Tibial artery (tissue), 4 donors: Measurements from ENCODE around the gene MCF2L.

ENCODE experiments used
- DNase-seq, 2 donors: peaks; one replicate each; pipeline ENCODE4 v3.0.0-alpha.2; 2019
- H3K27ac ChIP-seq, 2 donors: fragments of 200-600 bp; sonication (generic) in 1 of 2; 1 replicate in 1 of 2; 2 replicates in 1 of 2; pipeline ENCODE4 v1.5.1; 2018 to 2019; ENCODE audit warnings: mild to moderate bottlenecking in 1 of 2
- H3K27me3 ChIP-seq, 2 donors: fragments of 200-600 bp; sonication (generic) in 1 of 2; one replicate each; pipeline versions ENCODE4 v1.5.1 to v1.6.0; 2016 to 2019
- H3K36me3 ChIP-seq, 3 donors: fragments of 200-600 bp; sonication (generic) in 2 of 3; one replicate each; pipeline ENCODE4 v1.5.1; 2016 to 2019; ENCODE audit warnings: mild to moderate bottlenecking in 2 of 3
- H3K4me1 ChIP-seq, 4 donors: fragments of 200-600 bp; sonication (generic) in 2 of 4; 1 replicate in 3 of 4; 2 replicates in 1 of 4; pipeline ENCODE4 v1.5.1; 2016 to 2019
- H3K4me3 ChIP-seq, 2 donors: fragments of 200-600 bp; sonication (generic) in 1 of 2; 1 replicate in 1 of 2; 2 replicates in 1 of 2; pipeline ENCODE4 v1.5.1; 2018 to 2019; ENCODE audit warnings: mild to moderate bottlenecking in 2 of 2
- H3K9me3 ChIP-seq, 3 donors: fragments of 200-600 bp; sonication (generic) in 1 of 3; one replicate each; pipeline ENCODE4 v1.5.1; 2016 to 2019
- intact Hi-C: fragments of 100-400 bp; cut with DNase I; formaldehyde crosslinking; loops from one replicate; pipeline ENCODE4 v1.15.0; 2023; ENCODE audit warnings: low total_unique reads
- TF ChIP-seq, protein P1 (sequence below), 2 experiments: fragments of 200-600 bp in 1 of 2; fragments of 450-650 bp in 1 of 2; IDR thresholded peaks; one replicate each; pipeline ENCODE4 v1.5.1; 2017 to 2019; ENCODE audit warnings: antibody characterized with exemption in 2 of 2, mild to moderate bottlenecking in 1 of 2, moderate library complexity in 1 of 2

The MCF2L gene

DNA sequence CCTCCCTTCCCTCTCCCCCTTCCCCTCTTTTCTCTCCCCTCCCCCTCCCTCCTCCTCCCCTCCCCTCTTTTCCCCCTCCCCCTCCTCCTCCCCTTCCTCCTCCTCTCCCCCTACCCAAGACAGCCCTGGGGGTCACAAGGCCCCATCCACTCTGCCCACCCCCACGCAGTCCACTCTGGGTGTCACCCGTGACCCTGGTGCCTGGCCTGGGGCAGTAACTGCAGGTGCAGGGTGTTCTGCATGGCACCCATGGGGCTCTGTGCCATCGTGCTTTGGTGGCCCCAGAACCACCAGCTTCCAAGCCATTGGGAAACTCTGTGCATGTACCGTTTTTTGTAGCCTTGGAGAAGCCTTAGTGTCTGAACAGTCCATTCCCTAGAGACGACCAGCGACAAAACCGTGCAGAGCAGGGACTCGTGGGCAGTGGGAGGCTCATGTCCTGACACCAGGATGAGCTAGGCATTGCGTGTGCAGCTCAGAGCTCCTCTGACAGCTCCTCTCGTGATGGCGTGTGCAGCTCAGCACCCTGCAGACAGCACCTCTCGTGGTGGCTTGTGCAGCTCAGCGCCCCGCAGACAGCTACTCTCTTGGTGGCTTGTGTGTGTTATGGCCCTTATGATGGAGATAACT is 92.9 kb downstream of the MCF2L start:
- TF ChIP-seq, protein P1, sequence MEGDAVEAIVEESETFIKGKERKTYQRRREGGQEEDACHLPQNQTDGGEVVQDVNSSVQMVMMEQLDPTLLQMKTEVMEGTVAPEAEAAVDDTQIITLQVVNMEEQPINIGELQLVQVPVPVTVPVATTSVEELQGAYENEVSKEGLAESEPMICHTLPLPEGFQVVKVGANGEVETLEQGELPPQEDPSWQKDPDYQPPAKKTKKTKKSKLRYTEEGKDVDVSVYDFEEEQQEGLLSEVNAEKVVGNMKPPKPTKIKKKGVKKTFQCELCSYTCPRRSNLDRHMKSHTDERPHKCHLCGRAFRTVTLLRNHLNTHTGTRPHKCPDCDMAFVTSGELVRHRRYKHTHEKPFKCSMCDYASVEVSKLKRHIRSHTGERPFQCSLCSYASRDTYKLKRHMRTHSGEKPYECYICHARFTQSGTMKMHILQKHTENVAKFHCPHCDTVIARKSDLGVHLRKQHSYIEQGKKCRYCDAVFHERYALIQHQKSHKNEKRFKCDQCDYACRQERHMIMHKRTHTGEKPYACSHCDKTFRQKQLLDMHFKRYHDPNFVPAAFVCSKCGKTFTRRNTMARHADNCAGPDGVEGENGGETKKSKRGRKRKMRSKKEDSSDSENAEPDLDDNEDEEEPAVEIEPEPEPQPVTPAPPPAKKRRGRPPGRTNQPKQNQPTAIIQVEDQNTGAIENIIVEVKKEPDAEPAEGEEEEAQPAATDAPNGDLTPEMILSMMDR (IDR thresholded peaks at IDR 0.05), result no peak
- no peaks in the 10 kb centered on the region for H3K4me1 ChIP-seq
- no peak overlapping the region for H3K4me3 ChIP-seq
- peaks cover 0 to 49% (median 16%) of the 10 kb centered on the region in 3 donors for H3K36me3 ChIP-seq
- H3K27me3 ChIP-seq, result no peaks in the 10 kb centered on the region
- no peak for DNase-seq
- no peak overlapping the region for H3K27ac ChIP-seq
- intact Hi-C loops, result no loop called here
- no peaks in the 10 kb centered on the region for H3K9me3 ChIP-seq

GRCh38 chr13:113062691-113063090 is 93.7 kb downstream of the MCF2L start:
- Histone ChIP-seq H3K4me3 (no peak overlapping the region), H3K27me3 (no peaks in the 10 kb centered on the region), H3K4me1 (no peaks in the 10 kb centered on the region), H3K9me3 (no peaks in the 10 kb centered on the region), H3K36me3 (peaks cover 0 to 52% (median 16%) of the 10 kb centered on the region in 3 donors), H3K27ac (no peak overlapping the region)
- intact Hi-C loops, result no loop called here
- TF ChIP-seq, protein P1 (IDR thresholded peaks at IDR 0.05), result no peak
- DNase-seq, result no peak

GRCh38 chr13:113063091-113063491 is 94.1 kb downstream of the MCF2L start:
- H3K27ac ChIP-seq, result no peak overlapping the region
- DNase-seq, result no peak
- H3K9me3 ChIP-seq, result no peaks in the 10 kb centered on the region
- intact Hi-C loops, result no loop called here
- peaks cover 0 to 52% (median 16%) of the 10 kb centered on the region in 3 donors for H3K36me3 ChIP-seq
- H3K4me1 ChIP-seq, result no peaks in the 10 kb centered on the region
- no peaks in the 10 kb centered on the region for H3K27me3 ChIP-seq
- H3K4me3 ChIP-seq, result no peak overlapping the region
- TF ChIP-seq, protein P1 (IDR thresholded peaks at IDR 0.05), result no peak

DNA sequence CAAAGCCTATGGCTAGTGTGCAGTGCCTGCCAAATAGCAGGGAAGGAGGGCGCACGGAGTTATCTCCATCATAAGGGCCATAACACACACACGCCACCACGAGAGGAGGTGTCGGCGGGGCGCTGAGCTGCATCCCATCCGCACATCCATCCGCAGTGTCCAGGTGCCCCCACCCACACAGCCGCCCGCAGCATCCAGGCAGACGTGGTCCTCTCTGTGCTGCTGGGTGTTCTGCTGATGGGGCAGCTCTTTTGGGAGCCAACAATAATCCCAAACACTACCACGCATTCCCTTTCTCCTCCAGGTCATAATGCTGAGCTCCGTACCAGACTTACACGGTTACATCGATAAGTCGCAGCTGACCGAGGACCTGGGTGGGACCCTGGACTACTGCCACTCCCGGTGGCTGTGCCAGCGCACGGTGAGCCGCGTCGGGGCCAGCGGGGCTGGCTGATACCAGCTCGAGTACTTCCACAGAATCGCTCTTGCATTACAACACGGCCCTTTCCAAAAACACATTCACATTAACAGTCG is 95.1 kb downstream of the MCF2L start:
- H3K27me3 ChIP-seq, result no peaks in the 10 kb centered on the region
- H3K4me1 ChIP-seq, result no peaks in the 10 kb centered on the region
- TF ChIP-seq, protein P1 (IDR thresholded peaks at IDR 0.05), result no peak
- DNase-seq, result no peak
- peaks cover 0 to 52% (median 16%) of the 10 kb centered on the region in 3 donors for H3K36me3 ChIP-seq
- intact Hi-C loops, result no loop called here
- no peak overlapping the region for H3K27ac ChIP-seq
- no peaks in the 10 kb centered on the region for H3K9me3 ChIP-seq
- no peak overlapping the region for H3K4me3 ChIP-seq

DNA sequence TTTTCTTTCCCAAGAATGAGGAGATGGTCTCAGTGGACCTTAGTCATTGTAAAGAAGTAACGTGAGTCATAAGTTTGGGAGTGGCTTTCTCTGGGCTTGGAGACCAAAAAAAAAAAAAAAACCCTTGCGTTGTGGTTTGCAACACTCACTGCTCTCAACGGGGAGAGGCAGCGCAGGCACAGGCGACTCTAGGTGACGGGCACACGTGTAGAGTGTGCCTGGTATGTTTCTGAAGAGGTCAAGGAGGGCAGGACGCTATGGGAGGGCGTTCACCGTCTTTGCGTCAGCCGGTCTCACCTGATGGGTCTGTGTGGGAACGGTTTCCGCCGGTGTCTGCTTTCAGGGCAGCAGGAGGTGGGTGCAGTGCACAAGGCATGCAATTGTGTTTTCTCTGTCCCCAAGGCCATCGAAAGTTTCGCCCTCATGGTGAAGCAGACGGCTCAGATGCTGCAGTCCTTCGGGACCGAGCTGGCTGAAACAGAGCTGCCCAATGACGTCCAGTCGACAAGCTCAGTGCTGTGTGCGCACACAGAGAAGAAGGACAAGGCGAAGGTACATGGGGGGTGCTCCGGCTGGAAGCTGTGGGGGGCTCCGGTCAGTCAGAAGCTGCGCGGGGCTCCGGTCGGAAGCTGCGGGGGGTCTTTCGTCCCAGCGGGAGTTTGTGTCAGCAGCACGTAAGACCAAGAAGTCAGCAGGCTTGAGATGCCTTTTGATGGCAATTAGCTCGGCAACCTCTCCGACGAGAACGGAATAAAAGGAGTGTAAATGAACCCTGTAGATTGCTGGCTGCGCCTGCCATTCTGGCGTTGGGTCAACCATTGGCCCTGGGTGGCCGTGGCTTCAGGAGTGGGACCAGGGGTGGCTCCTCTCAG is 95.8 kb downstream of the MCF2L start:
- H3K4me1 ChIP-seq, result no peaks in the 10 kb centered on the region
- H3K27me3 ChIP-seq, result no peaks in the 10 kb centered on the region
- H3K9me3 ChIP-seq, result no peaks in the 10 kb centered on the region
- no peak for DNase-seq
- intact Hi-C loops, result no loop called here
- H3K4me3 ChIP-seq, result no peak overlapping the region
- peaks cover 0 to 56% (median 16%) of the 10 kb centered on the region in 3 donors for H3K36me3 ChIP-seq
- H3K27ac ChIP-seq, result no peak overlapping the region
- TF ChIP-seq, protein P1 (IDR thresholded peaks at IDR 0.05), result no peak
